DMS53 (cell line): ENCODE data around the gene GABRA4.
A peak's percentile ranks its signal among the peaks of the same experiment; 100 is the strongest.

ENCODE experiments used
- DNase-seq: peaks from one replicate; lab custom pipeline; 2025; lab: John Stamatoyannopoulos, UW

Gene GABRA4

DNA sequence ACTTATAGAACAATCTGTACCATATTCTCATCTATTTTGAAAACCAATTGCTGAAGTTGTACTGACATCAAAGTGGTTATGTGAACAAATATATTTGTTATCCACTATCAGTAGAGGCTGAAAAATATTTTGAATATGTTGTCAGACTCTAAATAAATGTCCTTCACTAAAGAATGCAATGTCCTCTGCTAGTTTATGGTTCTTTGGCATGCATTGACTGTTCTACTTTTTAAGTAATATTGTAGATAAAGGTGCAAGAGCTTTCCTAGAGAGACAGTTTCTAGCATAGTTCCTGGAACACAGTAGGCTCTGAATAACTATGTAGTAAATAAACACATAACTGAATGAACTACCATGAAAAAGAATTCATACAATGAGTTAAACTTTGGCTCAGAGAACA lies 66.2 kb downstream of the GABRA4 start:
- DNase-seq: no peak

DNA sequence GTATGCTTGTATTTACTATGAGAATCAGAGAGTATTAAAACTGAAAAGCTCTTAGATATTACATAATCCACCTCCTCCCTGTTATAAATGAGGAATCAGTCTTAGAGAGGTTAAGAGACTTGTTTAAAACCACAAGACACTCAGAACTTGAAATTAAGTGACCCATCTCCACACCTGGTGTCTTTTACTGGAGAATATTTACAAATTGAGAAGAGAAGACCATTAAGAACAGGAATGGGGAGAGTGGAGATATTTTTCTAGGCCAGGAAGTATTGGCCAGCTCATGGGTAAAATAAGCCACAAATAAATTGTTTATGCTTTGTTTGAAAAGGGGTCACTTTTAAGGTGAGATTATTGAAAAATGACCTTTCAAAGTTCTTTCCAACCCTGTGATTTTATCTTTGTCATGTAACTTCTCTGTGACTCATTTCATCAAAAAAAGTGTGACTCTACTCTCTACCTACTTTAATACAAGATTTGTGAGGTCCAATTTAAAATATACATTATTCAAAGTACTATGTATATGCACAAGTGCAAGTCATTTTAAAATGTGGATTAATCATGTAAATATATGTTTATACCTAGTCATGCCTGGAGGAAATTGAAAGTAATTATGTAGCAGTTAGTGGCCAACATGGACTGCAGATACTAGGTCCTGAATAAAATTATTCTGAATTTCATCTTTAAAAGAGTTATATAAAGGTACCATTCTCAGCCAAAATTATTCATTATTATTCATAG lies 68.4 kb downstream of the GABRA4 start:
- no peak for DNase-seq

DNA sequence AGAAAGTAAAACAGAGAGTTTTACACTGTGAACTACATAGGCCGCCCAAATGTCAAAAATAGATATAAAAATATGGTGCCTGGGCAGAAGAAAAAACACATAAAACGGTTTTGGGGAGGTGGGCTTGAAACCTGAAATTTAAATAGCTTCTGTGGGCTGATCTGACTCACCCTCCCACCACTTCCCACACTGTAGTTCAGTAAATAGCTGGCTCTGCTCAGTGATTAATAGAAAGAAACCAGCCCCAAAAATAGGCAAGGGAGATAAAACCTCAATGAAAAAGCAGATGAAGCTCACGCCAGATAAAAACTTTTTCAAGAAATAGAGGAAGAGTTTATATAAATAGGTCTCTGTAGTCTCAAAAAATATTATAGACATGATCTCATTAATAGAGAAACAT lies 71.2 kb downstream of the GABRA4 start:
- no peak for DNase-seq

DNA sequence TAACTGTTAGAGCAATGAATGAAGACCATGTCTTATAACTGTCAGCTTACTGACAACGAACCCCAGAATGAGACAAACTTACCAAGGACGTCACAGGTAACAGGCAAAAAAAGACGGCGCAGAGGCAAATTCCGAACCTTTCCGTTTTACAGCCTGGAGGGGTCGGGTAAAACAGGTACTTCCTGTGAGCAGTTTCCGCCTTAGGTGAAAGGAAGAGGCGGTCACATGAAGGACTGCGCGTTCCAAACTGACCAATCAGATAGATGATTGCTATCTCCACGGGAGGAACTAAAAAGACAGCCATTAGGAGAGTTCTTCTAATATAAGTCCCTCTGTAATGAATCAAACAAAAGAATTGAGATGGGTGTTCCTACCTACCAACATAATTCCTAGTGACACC lies 84.3 kb downstream of the GABRA4 start, which contains the start of gene COX7B2:
Gene COX7B2, minus strand, starts transcription at position 168 of the 400 bp plus-strand sequence. CDS start 174,053 bp downstream, outside the sequence.
- peak; percentile 94 for DNase-seq

DNA sequence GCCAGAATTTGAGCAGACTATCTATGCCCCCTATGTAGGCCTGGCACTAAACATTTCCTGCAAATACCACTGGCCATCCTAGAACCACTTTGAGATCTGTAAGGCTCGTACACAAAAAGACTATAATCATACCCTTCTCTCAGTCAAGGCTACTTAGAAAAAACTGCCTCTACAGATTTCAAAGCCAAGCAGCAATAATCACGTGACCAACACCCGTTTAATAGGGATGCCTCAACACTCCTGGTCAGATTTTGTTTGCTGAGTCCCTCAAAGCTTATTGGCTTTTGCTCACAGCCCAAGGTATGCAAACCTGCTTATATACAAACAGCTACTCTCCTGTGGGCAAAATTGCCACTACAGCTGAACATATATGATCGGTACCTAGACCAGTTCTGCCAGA lies 85.2 kb downstream of the GABRA4 start:
- peak; percentile 40 for DNase-seq

DNA sequence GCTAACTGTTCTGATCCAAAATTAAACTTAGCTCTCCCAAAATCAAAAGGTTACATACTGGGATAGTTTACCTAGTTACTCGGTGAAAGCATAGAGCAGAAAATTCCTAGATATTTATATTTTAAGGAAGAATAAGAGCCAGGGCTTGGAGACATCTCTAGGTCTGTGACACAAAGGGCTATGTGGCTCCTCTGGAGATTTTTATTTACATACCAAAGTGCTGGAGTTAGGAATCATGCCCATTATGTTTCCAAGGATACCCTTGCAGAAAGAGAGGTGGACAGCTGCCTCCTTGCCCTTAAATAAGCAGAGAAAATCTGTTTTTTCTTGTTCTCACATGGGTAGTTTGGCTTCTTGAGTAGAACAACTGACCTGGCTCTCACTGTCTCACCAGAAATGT lies 93.3 kb downstream of the GABRA4 start:
- no peak for DNase-seq

DNA sequence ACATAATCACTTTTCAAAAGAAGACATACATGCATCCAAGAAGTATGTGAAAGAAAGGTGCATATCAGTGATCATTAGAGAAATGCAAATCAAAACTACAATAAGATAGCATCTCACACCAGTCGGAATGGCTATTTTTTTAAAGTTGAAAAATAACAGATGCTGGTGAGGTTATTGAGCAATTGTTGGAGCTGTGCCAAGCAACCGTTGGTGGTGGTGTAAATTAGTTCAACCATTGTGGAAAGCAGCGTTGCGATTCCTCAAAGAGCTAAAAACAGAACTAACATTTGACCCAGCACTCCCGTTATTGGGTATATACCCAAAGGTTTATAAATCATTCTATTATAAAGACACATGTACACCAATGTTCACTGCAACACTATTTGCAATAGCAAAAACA lies 98.6 kb downstream of the GABRA4 start:
- DNase-seq: no peak

DNA sequence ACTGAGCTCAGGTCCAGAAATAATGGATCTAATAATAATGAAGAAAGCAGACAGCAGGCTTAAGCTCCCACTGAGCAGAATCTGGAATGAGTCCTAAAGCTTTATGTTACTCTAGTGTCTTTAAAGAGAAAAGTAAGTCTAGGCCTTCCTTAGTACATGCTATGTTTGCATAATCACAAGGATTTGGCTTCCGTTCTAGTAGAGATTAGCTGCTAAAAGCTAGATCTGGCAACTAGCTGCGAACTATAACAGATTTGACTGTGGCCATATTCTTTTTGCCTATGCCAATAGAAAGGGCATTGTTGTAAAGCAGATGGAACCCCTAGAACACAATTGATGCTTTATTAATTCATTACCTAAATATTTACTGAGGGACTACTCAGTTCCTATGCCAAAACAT lies 103.3 kb downstream of the GABRA4 start:
- DNase-seq: no peak

DNA sequence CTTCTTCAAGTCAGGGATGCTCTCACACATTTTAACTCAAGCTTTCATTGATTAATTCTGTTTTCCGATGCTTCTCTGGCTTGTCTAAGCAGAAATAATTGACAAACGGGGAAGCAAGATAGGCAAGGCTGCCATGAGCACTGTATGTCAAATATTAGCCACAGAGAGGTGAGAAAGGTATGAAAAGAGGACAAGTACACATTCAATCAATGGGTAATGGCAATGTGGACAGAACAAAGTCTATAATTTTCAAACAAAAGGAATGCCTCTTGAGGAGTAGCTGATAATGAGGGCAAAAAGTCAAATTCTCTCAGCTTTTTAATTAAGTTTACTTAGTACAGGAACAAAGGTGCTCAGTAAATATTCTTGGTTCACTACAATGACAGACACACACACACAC lies 104.0 kb downstream of the GABRA4 start:
- DNase-seq: no peak

DNA sequence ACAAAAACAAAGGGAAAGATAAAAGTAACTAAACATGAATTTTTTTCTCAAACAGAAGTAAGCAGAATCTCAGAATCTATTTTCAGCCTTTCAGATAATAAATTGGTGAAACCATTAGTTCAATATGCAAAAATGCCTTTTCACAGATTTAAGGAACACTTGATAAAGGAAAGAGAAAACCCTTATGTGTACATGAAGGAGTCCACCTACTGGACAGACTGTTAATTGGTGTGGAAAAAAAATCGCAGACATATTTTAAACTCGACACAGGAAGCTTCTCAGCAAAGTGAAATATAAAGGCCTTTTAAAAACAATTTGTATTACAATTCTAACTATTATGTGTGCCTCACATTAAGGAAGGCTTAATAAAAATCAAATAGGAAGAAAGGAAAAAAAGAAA lies 106.7 kb downstream of the GABRA4 start:
- DNase-seq: peak; percentile 58

DNA sequence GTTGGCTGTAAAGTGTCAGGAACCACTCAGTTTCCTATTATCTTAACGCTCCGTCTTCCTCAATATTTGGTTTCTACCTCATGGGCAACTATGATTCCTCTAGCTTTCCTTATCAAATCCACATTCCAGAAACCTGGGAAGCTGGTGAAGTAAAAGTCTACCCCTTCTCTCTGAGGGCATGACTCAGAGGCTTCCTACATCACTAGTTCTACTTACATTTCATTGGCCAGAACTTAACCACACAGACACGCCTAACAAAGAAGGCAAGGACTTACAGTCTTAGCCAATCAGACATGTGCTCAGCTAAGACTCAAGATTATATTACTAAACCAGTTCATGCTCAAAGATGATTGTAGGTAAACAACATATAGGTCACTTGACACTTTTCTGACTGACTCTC lies 114.7 kb downstream of the GABRA4 start:
- DNase-seq: no peak

DNA sequence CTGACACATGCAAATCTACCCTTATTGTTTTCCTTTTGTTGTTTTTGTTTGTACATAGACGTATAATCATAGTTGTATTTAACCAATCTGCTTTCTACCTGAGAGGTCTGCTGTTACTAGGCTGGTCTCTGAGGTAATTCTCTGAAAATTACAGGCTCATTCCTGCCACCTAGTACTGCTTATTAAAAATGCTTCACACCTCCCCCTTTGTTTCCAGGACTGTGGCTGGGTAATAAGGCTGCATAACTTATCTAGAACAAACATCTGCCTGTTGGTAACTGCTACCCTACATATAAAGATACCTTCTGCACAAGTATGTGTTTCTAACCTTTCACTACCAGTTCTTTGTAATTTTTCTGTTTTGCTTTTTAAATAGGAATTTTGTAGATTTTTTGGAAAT lies 118.6 kb downstream of the GABRA4 start:
- DNase-seq: no peak

DNA sequence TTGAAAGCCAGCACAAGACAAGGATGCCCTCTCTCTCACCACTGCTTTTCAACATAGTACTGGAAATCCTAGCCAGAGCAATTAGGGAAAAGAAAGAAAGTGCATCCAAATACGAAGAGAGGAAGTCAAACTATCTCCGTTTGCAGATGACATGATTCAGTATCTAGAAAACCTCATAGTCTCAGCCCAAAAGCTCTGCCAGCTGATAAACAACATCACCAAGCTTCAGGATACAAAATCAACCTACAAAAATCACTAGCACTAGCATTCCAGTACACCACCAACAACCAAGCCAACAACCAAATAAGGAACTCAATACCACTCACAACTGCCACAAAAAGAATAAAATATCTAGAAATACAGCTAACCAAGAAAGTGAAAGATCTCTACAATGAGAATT lies 123.0 kb downstream of the GABRA4 start:
- no peak for DNase-seq
